NOMO-1 (cell line): ENCODE data around the gene ITPK1.

Experiments
- DNase-seq, 2 experiments: peaks; one replicate each; lab custom pipeline; 2025; ENCODE audit not compliant: unreplicated experiment in 2 of 2; lab: John Stamatoyannopoulos, UW

Gene ITPK1

DNA sequence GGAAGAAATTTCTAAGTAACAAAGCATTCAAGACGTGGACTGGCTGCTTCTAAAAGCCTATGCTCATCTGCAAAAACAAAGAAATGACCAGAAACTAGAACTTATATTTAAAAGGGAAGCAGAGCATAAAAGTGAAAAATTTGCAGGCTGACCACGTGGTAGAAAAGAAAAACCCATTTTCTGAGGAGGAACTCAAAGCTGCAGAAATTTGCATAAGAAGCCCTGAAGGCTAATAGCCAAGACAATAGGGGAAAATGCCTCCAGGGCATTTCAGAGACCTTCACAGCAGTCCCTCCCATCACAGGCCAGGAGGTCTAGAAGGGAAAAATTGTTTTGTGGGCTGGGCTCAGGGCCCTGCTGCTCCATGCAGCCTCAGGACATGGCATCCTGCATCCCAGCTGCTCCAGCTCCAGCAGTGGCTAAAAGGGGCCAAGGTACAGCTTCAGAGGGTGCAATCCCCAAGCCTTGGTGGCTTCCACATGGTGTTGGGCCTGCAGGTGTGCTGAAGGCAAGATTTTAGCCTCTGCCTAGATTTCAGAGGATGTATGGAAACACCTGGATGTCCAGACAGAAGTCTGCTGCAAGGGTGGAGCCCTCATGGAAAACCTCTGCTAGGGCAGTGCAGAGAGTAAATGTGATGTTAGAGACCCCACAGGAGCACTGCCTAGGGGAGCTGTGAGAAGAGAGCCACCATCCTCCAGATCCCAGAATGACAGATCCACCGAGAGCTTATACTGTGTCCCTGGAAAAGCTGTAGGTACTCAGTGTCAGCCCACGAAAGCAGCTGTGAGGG is 137.3 kb downstream of the ITPK1 start:
- DNase-seq: no peak

DNA sequence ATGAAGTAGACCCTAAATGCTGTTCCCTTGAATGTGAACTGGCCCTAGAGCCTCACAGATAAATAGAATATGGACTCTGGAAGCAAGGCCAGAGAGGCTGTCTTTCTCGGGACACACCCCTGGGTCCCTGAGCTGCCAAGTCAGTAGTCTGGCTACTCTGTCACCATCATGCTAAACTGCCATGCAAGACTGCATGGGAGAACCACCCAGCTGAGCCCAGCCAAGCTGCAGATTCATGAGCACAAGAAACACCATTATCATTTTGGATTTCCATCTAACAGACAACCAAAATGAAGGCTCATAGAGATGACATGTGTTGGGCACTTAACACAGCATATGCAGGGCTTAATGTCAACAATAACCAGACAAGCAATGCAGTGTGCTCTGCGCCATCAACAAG is 139.5 kb downstream of the ITPK1 start:
- no peak for DNase-seq

DNA sequence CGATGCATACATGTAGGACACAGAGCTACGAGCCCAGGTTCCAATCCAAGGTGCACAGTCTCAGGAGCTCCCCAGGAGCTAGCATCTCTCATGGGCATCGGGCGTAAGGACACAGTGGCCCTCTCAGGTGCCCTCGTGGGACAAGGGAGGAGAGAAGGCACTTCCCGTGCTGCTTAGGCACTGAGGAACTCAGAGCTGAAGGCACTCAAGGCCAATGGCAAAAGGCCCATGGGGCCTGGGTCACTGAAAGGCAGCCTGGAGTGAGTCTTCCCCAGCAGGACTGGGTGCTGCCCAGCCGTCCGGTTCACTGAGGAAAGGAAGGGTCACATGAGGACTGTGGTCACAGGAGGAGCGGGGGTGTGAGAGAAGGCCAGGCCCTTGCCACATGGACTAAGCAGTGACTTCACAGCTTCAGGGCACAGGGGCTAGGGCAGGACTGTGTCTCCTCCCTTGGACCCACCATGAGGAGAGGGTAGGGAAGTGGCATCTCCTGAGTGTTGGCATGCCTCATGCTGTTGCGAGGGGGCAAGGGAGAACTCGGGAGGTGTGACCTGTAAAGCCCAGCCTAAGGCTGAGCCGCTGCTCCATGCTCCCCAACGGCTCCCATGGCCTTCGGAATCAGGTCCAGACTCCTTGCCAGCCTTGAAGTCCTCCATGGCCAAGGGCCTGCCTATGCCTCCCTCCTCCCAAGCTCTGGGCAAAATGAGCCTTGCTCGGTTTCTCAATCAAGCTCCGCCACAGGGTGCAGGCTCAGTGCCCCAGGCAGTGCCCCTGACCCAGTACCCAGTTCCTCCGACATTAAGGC is 141.0 kb downstream of the ITPK1 start:
- DNase-seq: no peak

DNA sequence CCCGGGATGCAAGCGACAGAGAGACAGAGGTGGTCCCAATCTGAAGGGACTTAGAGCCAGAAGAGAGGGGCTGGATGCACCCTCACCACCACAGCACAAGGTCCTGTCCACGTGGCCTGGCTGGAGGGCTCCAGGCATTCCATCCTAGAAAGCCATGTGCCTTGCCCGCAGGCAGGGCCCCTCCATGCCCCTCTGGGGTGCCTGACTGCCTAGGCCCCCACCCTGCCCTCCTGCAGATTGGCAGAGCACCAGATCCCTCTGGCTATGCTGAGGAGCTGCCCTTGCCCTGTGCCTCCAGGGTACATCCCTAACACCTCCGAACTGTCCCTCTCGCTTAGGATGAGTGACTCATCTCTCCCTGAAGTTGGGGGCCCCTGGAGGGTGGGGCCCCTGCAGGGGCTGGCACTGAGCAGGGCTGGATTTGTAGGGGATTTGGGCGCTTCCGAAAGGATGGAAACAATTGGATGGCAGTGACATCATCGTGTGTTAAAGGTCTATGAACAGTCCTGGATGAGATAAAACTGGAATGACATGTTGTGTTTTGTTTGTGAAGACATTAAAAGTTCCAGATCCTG is 141.8 kb downstream of the ITPK1 start:
- no peak for DNase-seq

DNA sequence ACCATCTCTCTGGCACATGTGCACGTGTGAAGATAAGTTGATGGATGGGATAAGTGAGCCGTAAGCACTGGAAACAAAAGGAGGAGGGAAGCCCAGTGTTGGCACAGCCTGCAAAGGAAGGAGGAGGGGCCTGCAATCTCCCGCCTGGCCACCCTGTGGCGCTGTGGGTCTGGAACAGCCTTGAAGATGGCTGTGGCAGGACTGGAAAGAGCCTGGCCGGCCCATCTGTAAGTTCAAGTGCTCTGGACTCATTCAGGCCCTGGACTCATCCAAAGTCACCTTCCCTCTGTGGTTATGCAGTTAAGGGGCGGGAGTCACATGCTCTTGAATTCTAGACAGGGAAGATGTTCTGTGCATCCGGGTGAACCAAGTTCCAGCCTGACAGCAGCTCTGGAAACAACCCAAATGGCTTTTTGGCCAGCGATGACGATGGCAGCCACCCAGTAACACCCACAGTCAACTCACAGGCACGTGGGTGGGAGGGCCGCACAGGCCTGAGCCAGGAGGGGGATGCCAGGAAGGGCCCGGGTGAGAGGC is 142.4 kb downstream of the ITPK1 start:
- no peak for DNase-seq

DNA sequence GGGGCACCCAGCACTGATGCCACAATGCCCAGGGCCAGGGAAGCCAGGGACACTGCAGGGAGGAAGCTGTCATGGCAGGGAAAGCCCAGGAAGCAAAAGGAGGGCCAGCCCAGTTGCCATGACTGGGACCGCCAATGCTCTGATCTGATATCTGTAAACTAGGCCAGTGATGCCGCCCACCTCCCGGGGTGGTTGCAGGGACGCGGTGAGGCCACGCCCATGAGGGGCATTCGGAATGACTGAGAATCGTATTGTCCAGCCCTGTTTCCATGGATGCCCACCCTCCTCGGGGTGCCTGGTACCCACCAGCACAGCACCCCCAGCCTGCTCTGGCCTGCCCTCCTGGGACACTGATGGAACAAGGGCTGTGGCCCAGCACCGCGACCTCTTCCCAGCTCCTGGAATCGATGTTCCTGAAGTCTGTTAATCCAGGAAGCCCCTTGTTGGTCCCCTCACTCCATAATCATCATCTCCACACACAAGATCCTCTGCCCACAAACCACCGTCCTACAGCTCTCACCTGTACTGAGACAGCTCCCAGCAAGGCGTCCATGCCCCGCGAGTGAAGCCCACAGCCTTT is 144.0 kb downstream of the ITPK1 start:
- no peak for DNase-seq

DNA sequence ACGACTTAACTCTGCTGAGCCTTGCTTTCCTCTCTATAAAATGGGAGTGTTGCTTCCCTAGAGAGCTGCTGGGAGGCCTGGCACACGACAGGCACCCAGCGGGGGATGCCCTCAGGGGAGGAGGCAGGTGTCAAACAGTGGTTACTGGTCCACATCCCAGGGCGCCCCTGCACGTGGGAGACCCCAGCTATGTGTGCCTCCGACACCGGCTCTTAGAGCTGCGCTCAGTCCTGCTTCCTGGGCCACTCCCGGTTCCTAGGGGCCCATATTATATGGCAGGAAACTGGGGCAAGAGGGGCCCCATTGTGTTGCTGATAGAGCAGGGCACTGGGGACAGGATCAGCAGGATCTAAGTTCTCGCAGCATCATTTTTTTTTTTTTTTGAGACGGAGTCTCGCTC is 145.5 kb downstream of the ITPK1 start:
- DNase-seq: no peak

DNA sequence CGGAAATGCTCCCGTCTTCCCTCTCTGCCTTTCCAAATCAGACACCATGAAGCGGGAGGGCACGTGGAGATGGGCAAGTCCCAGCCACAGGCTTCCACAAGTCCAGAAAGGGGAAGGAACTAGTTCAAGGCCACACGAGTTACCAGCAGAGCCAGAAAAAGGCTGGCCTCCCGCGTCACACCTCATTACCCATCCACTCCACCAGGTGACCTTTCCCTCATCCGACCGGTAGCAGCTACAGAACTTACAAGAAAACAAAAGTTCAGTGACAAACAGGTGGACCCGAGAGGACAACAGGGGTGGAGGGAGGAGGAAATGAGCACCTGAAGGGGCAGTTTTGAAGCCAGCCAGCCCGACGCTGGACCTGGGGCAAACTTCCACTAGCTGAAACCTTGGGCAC is 145.9 kb downstream of the ITPK1 start:
- no peak for DNase-seq

DNA sequence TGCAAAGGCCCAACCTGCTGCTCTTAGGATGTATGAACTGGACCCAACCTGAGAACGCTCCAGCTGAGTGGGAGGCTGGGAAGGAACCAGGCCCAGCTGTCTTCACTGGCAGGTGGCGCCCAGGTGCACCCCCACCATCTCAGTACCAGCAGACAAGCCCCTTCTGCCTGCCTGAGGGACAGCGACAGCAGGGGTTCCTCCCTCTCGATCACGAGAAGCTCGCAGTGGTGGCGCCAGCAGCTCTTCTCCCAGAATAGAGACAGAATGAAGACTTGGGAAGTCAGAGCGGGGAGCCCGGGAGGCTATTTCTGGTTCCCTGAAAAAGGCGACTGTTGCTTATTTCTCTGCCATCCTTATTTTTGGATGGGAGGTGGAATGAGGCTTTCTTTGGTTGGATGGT is 146.3 kb downstream of the ITPK1 start:
- no peak for DNase-seq

DNA sequence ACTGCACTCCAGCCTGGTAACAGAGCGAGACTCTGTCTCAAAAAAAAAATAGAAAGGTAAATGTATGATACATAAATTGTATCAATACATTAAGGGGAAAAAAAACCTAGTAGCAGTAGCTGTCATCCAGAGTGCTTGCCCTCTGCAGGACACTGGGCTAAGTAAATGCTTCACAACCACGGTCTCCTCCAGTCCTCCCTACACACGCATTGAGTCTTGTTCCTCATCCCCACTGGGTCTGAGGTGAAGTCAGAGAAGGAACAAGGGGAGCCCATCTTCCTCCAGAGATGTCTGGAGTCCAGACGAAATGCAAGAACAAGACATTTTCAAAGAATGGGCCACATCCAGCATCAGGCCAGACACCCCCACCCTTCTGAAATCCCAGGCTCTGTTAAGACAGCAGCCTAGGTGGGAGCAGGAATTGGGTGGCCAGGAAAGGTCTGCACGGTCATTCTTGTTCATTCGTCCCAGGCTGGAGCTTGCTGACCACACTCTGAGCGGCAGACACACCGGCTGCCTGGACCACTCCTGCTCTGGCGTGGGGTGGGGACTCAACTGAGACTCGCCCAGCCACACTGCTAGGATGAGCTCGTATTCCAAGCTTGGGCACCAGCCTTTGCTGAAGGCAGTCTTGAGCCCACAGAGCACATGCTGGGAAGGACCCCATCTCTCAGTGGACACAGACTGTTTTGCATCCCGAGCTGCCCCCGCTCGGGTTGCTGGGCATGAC is 147.3 kb downstream of the ITPK1 start:
- no peak for DNase-seq

DNA sequence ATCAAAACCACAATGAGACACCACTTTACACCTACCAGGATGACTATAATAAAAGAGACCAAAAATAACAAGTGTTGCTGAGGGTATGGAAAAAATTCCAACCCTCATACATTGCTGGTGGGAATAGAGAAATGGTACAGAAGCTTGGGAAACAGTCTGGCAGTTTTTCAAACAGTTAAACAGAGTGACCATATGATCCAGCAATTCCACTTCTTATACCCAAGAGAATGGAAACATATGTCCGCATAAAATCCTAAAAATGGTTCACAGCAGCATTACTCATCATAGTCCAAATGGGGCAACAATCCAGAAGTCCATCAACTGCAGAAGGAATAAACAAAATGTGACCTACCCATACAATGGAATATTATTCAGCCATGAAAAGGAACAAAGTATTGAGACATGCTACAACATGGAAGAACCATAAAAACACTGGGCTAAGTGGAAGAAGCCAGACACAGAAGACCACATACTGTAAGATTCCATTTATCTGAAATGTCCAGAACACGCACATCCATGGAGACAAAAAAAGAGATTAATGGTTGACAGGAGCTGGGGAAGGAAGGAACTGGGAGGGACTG is 148.3 kb downstream of the ITPK1 start:
- no peak for DNase-seq

DNA sequence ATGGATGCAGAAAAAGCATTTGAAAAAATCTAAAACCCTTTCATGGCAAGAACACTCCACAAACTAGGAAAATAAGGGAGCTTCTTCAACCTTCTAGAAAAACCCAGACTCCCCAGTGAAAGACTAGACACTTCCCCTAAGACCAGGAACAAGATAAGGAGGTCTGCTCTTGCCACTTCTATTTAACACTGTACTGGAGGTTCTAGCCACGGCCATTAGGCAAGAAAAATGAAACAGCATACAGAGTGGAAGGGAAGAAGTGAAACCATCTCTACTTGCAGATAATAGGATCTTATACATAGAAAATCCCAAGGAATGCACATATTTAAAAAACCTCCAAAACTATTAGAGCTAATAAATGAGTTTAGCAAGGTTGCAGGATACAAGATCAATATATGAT is 150.4 kb downstream of the ITPK1 start:
- DNase-seq: no peak

DNA sequence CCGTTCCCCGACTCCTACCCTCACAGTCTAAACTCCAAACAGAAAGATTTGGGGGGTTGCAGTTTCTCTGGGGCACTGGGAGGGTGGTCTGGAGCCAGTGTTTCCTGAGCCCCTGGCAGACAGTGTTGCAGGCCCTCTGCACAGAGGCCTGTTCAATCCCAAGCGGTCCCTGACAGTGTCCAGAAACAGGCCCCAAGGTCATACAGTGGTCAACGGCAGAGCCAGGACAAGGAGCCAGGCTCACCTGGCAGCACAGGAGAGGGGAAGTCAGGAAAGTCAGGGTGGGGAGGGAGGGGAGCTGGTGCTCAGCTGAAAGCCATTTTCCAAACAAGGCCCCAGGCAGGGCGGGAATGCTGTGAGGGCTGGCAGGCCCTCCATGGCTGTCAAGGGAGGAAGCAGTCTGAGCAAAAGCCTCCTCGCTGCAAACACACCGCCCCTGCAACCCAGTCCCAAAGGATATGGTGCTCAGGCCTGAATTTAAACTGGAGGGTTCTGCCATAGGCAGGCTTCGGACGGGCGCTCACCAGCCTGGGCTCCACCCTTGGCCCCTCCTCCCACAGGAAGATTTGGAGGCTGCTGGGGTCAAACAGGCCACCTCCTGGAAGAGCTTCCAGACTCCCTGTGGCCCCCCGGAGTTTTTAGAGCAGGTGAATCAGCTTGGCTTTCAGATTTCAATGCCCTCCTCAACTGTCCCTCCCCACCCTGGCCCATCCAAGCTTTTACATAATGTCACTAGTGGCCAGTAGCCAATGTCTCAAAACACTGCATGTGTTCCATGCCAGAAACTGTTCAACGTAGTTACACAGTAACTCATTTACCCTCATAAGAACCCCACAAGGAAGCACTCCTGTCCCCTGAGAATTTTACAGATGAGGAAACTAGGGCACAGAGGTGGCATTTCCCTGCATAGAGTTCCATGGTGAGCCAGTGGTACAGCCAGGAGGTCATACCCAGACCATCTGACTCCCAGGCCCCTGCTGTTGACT is 151.3 kb downstream of the ITPK1 start:
- DNase-seq: no peak

DNA sequence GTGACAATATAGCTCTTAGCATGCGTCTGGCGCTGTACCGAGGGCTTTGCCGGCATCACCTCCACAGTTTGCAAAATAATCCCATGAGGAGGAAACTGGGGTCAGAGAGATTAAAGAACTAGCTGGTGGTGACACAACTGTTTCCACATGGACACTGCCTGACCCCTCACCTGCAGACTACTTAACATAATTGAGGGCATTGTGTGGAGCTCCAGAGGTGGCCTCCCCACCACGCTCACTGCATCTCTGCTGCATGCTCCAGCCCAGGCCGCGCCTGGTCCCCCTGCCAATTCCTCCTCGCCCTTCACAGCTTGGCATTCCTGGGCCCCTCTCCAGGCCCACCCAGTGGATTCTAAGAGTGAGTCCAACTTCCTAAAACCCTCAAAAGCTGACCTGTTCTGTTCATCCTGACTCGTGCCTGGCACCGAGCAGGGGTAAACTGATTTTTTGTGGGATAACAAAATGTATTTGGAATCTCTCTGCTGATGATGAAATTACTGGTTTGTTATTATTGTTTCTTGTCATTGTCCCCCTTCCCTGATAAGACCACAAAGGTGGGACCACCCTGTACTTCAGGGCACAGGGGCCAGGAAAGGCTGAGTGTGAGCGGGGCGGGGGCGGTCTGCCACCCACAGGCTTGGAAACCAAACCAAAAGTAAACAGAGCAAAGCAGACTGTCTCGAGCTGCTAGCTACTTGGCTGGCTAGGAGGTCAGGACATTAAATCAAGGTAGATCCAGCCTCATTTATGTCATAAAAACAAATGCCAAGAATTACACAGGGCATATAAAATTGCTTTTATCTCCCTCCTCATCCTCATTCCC is 152.2 kb downstream of the ITPK1 start:
- DNase-seq: no peak

DNA sequence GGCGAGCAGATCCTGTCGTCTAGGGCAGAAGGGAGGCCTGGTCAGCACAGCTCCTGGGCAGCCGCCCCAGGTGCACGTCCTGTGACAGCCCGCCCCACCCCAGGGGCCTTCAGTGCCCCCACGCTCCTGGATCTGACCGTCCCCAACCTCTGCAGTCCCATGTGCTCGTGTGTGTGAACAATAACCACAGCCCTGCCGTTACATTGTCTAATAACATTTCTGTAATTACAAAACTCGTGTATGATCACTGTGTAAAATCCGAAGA is 153.0 kb downstream of the ITPK1 start:
- DNase-seq: no peak

DNA sequence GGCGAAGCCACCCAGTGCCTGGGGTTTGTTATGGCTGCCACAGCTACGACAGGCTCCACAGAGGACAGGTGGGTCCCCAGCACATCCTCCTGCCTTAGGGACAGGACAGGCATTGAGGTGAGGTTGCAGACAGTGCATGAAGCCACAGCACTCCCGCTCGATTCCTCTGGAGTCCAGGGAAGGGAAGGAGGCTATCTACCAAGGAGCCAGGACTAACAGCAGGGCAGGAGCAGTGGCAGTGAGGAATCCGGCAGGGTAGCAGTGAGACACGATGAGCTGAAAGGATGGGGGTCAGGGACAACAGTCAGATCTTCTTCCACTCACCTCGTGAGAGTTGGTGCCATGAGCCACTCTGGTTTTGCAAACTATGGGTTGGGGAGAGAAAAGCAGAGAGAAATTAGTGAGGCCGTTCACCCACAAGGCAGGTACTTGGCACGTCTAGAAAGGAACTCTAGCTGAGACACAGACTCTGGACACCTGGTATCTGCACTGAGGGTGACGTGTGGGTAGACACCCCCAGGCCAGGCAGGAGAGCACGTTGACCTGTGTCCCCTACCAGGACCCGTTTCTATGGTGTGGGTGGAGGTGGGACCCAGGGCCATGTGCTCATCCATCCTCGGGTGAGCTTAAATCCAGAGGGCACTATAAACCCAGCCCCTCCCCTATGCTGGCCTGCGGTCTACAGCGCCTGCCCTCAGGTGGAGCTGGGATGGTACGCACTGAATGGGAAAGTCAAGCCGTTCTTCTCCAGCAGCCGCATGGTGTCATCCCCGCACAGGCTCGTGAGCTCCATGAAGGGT is 153.5 kb downstream of the ITPK1 start:
- no peak for DNase-seq

DNA sequence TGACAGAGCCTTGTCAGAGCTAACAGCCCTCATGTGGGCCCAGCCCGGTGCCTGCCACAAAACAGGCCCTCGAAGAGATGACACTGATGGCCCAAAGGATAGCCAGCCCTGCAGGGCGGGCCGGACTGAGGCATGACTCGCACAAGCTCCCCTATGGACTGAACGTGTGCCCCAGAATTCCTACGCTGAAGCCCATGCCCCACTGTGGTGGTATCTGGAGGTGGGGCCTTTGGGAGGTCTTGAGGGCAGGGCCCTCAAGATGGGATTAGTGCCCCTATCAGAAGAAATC is 154.2 kb downstream of the ITPK1 start:
- no peak for DNase-seq
